Testis (tissue), 2 donors: Measurements from ENCODE around the gene TMEM135.

ENCODE experiments used
- POLR2A ChIP-seq: fragments of 450-650 bp; IDR thresholded peaks from one replicate; pipeline ENCODE4 v1.6.1; 2017; ENCODE audit warnings: antibody characterized with exemption, mild to moderate bottlenecking, moderate library complexity
- TF ChIP-seq, protein P1 (sequence below), 3 experiments: fragments of 450-650 bp in 2 of 3; fragments of 200-600 bp in 1 of 3; sonication (generic) in 1 of 3; IDR thresholded peaks; one replicate each; pipeline ENCODE4 v1.5.1; 2016 to 2019; ENCODE audit warnings: antibody characterized with exemption in 3 of 3, mild to moderate bottlenecking in 2 of 3, moderate library complexity in 1 of 3

DNA sequence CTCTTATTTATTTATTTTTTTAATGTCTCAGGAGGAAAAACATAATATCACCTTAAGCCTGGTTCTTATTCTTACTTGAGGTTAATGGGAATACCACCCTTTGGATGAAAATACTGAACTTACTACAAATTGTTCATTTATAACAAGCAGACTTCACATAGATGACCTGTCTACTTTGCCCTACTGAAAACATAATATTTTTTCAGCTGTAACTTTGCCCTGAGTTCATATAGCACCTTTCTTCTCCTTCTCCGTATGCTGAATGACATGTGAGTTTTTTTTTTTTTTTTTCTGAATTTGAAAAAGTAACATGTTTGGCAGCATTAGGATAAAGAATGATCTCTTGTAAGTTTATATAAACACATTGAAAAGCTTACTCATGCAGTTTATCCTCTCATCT is 186.8 kb downstream of the TMEM135 start:
- TF ChIP-seq POLR2A = no peak
- TF ChIP-seq, protein P1, sequence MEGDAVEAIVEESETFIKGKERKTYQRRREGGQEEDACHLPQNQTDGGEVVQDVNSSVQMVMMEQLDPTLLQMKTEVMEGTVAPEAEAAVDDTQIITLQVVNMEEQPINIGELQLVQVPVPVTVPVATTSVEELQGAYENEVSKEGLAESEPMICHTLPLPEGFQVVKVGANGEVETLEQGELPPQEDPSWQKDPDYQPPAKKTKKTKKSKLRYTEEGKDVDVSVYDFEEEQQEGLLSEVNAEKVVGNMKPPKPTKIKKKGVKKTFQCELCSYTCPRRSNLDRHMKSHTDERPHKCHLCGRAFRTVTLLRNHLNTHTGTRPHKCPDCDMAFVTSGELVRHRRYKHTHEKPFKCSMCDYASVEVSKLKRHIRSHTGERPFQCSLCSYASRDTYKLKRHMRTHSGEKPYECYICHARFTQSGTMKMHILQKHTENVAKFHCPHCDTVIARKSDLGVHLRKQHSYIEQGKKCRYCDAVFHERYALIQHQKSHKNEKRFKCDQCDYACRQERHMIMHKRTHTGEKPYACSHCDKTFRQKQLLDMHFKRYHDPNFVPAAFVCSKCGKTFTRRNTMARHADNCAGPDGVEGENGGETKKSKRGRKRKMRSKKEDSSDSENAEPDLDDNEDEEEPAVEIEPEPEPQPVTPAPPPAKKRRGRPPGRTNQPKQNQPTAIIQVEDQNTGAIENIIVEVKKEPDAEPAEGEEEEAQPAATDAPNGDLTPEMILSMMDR (IDR thresholded peaks at IDR 0.05) = no peak
